ENCODE data around the gene MUC4.

MUC4 gene, protein sequence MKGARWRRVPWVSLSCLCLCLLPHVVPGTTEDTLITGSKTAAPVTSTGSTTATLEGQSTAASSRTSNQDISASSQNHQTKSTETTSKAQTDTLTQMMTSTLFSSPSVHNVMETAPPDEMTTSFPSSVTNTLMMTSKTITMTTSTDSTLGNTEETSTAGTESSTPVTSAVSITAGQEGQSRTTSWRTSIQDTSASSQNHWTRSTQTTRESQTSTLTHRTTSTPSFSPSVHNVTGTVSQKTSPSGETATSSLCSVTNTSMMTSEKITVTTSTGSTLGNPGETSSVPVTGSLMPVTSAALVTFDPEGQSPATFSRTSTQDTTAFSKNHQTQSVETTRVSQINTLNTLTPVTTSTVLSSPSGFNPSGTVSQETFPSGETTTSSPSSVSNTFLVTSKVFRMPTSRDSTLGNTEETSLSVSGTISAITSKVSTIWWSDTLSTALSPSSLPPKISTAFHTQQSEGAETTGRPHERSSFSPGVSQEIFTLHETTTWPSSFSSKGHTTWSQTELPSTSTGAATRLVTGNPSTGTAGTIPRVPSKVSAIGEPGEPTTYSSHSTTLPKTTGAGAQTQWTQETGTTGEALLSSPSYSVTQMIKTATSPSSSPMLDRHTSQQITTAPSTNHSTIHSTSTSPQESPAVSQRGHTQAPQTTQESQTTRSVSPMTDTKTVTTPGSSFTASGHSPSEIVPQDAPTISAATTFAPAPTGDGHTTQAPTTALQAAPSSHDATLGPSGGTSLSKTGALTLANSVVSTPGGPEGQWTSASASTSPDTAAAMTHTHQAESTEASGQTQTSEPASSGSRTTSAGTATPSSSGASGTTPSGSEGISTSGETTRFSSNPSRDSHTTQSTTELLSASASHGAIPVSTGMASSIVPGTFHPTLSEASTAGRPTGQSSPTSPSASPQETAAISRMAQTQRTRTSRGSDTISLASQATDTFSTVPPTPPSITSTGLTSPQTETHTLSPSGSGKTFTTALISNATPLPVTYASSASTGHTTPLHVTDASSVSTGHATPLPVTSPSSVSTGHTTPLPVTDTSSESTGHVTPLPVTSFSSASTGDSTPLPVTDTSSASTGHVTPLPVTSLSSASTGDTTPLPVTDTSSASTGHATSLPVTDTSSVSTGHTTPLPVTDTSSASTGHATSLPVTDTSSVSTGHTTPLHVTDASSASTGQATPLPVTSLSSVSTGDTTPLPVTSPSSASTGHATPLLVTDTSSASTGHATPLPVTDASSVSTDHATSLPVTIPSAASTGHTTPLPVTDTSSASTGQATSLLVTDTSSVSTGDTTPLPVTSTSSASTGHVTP (N-terminal part only)

DNA sequence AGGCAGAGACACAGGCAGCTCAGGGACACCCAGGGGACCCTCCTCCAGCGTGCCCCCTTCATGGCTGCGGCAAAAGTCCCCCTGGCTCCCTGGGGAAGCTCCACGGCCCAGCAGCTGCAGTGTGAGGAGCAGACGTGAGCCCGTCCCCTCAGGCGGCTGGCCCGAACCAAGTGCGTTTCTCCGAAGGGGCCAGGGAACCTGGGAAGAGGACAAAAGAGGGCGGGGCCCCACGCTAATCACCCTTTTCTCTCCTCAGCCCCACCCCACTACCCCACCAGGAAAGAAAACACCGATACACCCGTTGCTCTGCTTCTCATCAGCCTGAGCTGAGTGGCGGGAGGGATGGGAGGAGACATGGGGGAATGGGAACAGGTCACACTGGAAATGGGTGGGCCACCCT, at the start of gene MUC4:
Gene MUC4 (minus strand): TSS at position 174 of the 400 bp plus-strand sequence. CDS start 112 bp downstream, at position 62.
- DNase-seq (ENCODE audit: low read depth in 2 of 2), result no peak

DNA sequence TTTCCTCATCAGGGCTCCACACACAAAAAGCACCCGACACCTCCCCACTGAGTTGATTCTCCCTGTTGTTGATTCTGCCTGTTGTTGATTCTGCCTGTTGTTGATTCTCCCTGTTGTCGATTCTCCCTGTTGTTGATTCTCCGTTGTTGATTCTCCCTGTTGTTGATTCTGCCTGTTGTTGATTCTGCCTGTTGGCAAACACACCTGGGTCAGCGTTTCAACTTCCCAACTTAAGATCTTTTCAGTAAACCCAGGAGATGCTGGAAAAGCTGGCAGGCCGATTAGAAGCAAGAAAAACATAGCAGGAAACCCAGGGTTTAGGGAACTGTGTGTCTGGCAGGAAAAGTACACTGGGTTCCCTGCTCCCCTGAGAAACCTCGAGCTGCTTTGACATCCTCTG, 48.7 kb upstream of the MUC4 start:
- no peak for DNase-seq (ENCODE audit: low read depth in 2 of 2)

DNA sequence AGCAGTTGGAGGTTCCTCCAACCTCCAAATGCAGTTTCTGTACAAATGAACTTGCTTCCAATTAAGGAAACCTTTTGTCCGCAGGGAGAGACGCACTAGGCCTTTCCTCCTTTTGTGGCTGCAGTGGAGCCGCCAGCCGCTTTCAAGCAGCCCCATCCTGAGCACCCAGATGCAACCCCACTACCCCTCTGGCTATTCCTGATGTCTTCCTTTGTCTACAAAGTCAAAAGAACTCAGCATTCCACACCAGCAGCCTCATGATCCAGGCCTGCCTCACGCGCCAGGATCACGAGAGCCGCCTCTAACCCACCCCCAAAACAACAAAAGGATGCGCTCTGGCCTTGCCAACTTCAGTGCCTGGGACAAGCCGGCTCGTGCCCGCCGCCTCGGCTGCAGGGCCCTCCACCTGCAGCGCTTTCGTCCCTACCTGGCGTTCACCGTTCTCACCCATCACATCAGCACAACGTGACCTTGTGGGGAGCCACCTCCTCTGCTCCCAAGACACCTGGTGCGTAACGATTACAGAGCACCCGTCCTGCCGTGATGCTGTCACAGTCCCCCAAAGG, 48.2 kb upstream of the MUC4 start:
- DNase-seq (ENCODE audit: low read depth in 2 of 2), result no peak

DNA sequence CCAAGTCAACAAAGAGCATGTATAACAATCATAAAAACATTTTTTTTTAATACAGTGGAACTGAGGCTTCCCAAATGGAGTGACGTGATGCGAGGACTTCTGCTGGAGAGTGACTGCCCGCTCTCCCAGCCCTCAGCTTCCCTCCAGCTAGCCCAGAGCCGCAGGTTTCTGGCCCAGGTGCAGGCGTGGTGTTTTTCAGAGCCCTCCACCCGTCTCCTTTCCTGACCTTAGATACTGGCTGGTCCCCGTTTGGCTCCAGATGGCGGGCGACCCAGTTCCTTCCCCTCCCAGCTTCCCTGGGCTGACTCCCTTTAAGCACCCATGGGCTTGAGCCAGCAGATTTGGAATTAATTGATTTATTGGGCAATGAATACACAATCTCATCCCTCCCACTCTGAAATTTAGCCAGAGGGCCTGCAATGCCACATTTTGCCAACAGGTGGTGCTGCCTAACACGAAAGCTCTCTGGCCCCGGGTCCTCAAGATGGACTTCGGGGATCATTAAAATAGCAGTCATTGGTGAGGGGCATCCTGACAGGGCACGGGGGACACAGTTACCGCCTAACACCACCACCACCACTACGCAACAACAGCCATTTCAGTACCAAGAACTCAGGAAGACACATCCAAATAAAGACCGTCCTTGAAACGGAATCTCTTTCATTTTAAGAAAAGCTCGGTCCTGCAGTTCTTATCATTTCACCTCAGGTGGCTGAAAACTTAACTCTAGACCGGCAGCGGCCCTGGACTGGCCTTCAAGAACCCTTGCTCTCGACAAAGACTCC, 47.5 kb upstream of the MUC4 start:
- peak; percentile 69 to 71 for DNase-seq (ENCODE audit: low read depth in 2 of 2)

DNA sequence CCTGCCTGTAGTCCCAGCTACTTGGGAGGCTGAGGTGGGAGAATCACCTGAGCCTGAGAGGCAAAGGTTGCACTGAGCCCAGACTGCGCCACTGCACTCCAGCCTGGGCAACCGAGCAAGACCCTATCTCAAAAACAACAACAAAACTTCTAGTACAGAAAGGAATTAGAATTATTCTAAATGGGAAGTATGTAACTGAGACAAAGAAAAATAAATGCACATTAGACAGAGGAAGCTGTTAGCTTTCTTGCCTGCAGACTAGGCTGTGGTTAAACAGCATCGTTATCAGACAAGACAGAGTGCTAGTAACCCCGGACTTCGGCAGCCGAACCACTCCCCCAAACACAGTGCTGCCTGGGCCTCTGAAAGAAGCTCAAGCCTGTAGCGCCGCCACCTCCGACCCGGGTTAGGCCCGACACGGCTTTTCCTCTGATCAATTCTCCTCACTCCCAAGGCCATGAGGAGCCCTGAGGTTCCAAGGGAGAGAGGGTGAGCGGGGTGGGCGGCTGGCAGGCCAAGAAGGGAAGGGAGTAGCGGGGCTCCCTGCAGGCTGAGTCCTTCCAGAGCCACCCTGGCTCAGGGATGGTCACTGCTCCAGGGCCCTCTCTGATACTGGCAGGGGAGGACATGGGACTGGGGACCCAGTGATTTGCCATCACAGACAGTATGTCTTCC, 44.8 kb upstream of the MUC4 start:
- DNase-seq (ENCODE audit: low read depth in 2 of 2), result no peak

DNA sequence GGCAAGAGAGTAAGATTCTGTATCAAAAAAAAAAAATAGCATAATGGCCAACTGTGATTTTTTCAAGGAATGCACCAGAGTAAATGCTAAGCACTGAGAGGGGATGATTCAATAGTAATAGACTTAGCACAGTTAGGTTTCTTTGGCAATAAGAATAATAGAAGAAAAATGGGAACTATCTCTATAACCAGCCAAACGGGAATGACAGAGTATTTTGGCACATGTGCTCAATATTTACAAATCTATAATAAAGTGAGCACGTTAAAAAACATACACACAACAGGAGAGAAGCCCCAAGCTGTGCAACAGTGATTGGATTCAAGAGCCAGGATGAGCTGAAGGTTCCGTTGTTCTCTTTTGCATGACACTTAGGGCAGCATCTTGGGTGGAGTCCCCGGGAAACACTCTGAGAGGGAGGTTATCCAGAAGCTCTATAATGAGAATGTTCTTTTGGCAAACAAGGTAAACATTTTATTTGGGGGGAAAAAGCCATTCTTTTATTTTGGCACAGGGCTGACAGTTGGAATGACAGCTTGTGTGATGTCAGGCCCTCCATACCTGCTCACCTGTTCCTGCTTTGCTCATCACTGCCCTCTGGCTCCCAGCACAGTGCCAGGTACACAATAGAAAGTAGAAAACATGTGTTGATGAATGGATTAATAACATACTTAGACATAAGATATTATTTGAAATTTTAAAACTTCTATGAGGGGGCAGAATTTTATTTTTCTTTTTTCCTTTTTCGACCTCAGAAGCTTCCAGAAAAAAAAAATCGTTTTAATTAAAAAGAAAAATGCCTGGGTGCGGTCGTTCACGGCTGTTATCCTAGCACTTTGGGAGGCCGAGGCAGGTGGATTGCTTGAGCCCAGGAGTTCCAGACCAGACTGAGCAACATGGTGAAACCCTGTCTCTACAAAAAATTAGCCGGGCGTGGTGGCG, 44.0 kb upstream of the MUC4 start:
- DNase-seq (ENCODE audit: low read depth in 2 of 2), result no peak

- DNase-seq (ENCODE audit: low read depth in 2 of 2), result no peak
Measured at GRCh38 chr3:195854628-195855294, 43.0 kb upstream of the MUC4 start.

DNA sequence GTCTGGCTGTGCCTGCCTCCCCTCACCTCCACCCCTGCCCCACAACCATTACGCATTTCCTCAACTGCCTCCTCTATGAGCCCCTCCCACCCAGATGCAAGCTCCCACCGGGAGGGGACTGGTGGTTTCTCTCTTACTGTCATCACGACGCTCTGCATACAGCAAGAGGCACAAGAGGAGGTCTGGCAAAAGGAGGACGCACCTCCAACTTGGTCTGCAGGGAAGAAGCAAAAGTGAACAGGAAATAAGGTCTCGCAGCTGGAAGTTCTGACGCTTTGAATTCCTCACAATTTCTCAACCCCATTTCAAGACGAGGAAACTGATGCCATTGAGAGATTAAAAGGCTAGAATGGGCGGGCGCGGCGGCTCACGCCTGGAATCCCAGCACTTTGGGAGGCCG, 42.3 kb upstream of the MUC4 start:
- no peak for DNase-seq (ENCODE audit: low read depth in 2 of 2)

DNA sequence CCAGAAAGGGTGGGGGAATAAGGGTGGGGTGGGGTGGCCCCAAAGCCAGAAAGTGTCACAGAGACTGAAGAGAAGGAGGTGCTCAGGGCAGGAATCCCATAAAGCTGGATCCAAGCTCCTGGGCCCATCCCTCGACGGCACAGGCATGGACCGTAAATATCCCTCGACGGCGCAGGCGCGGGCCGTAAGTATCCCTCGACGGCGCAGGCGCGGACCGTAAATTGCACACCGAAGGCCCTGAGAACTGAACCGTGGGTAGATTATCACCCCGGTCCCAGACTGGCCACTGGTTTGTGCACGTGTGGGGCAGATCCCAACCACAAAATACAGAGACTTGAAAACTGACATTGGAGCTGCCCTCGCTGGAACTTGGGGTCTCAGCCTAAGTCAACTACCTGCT, 41.3 kb upstream of the MUC4 start:
- DNase-seq (ENCODE audit: low read depth in 2 of 2), result no peak

DNA sequence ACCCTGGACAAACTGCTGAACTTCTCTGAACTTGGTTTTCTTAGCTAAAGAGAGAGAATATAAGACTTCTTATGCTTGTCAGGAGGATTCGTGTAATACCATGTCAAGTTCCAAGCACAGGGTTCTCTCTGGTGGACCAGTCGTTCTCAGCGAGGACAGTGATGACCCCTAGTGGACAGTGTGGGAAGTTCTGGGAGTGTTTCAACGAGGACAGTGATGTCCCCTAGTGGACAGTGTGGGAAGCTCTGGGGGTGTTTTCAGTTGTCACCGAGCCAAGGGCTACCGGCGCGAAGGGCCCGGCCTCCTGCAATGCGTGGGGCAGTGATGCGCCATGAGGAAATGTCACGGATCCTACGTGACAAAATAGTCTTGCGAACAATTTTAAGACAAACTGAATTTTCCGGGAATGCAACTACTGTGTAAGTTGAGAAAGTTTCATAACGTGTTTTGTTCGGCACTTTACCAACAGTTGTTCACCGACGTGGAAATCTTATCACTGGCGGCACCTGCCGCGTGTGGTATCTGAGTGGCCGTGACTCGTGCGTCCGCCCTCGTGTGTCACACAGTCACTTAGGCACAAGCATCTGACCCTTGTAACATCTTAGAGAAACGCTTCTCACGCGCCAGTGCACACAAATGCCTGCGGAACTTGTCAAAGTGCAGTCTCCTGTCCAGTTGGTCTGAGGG, 39.3 kb upstream of the MUC4 start:
- DNase-seq (ENCODE audit: low read depth in 2 of 2), result peak; percentile 83 to 84

- DNase-seq (ENCODE audit: low read depth in 2 of 2), result no peak
Measured at GRCh38 chr3:195849322-195850074, 37.8 kb upstream of the MUC4 start.

DNA sequence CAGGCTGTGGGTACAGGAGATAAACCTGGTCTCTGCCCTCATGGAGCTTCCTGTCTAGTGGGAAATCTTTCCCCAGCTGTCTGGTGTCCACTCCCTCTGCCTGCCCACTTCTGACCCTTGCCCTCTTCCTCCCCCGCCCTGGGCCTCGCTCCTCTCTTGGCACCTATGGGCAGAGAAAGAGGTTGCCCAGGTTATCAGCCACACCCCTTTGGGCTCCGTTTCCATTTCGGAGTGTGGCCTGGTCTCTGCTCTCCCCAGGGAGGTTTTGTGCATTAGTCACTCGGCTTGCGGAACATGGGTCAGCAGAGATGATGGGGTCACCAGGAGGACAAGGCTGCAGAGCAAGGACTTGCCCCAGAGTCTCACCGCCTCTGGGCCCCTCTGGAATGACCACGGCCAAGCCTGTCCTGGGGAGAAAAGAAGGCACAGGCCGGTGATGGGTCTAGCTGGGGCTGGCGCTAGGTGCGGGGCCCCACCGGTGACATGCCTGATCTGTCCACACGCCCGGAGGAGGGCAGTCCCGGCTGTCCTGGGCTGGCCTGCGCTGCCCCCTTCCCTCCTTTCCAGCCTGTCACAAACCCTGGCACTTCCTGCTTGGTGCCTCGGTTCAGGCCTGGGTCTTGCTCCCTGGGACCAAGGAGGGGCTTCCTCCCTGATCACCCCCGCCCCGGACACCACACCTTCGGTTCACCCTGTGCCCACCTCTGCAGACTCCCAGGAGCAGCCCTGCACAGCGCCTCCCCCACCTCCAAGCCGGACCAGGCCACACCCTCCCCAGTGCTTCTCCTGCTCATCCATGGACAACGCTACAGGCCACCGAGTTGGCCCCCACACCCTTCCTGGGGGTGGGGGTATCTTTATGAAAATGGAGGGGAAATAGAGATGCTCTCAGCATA, 35.6 kb upstream of the MUC4 start:
- no peak for DNase-seq (ENCODE audit: low read depth in 2 of 2)

GRCh38 chr3:195845483-195845882, 33.8 kb upstream of the MUC4 start:
- no peak for DNase-seq (ENCODE audit: low read depth in 2 of 2)

GRCh38 chr3:195844671-195845218, 33.0 kb upstream of the MUC4 start:
- DNase-seq (ENCODE audit: low read depth in 2 of 2), result no peak

- no peak for DNase-seq (ENCODE audit: low read depth in 2 of 2)
Measured at GRCh38 chr3:195839260-195840010, 27.7 kb upstream of the MUC4 start.
